HepG2 (cell line): Measurements from ENCODE around the gene CYB5A. TPM values are rescaled to one million over a fixed set of nuclear protein-coding genes. Genes with fewer than 3 reads are reported as not detected.

Experiments
- CCDC6 ChIP-seq: sonication (generic); formaldehyde crosslinking; IDR thresholded peaks from 2 replicates; pipeline ENCODE4 v1.8.1; 2022; ENCODE audit warnings: mild to moderate bottlenecking, missing genetic modification reagents, moderate library complexity
- EZH2 ChIP-seq: conservative IDR thresholded peaks from 2 replicates; pipeline ENCODE4 v1.6.1; 2012; ENCODE audit warnings: mild to moderate bottlenecking, low read depth, low read length, moderate library complexity
- FOXA1 ChIP-seq, 2 experiments: fragments of 450-650 bp in 1 of 2; sonication (generic) in 1 of 2; formaldehyde crosslinking in 1 of 2; IDR thresholded peaks; 2 replicates each; pipeline versions ENCODE4 v1.4.0 to v1.6.1; 2016 to 2020; ENCODE audit warnings: missing genetic modification reagents in 1 of 2
- GLI4 ChIP-seq: sonication (generic); formaldehyde crosslinking; IDR thresholded peaks from 2 replicates; pipeline ENCODE4 v1.5.1; 2020; ENCODE audit warnings: missing genetic modification reagents, mild to moderate bottlenecking, moderate library complexity, borderline replicate concordance
- GTF3A ChIP-seq: sonication (generic); formaldehyde crosslinking; conservative IDR thresholded peaks from 2 replicates; pipeline ENCODE4 v1.4.0; 2020; ENCODE audit warnings: mild to moderate bottlenecking, missing genetic modification reagents
- HCFC1 ChIP-seq: fragments of 150-350 bp; IDR thresholded peaks from 2 replicates; pipeline ENCODE4 v1.6.1; 2014; ENCODE audit warnings: low read depth, low read length
- HNRNPH1 ChIP-seq: fragments of 200-400 bp; formaldehyde crosslinking; optimal IDR thresholded peaks from 2 replicates; pipeline ENCODE3; 2017; ENCODE audit warnings: mild to moderate bottlenecking, low read depth, low read length
- IKZF4 ChIP-seq: sonication (generic); formaldehyde crosslinking; IDR thresholded peaks from 2 replicates; pipeline ENCODE4 v1.5.1; 2020; ENCODE audit warnings: borderline replicate concordance, mild to moderate bottlenecking, low read depth, missing genetic modification reagents; ENCODE audit errors: not compliant biosample characterization
- JDP2 ChIP-seq: sonication (generic); formaldehyde crosslinking; IDR thresholded peaks from 2 replicates; pipeline ENCODE4 v1.8.1; 2022; ENCODE audit warnings: missing genetic modification reagents, borderline replicate concordance
- KDM4B ChIP-seq: sonication (generic); formaldehyde crosslinking; IDR thresholded peaks from 2 replicates; pipeline ENCODE4 v1.4.0; 2020; ENCODE audit warnings: missing genetic modification reagents
- KLF12 ChIP-seq: sonication (generic); formaldehyde crosslinking; IDR thresholded peaks from 2 replicates; pipeline ENCODE4 v1.4.0; 2020; ENCODE audit warnings: missing genetic modification reagents, borderline replicate concordance
- KLF13 ChIP-seq: sonication (generic); formaldehyde crosslinking; IDR thresholded peaks from 2 replicates; pipeline ENCODE4 v1.4.0; 2020; ENCODE audit warnings: mild to moderate bottlenecking, missing genetic modification reagents
- NFE2L2 ChIP-seq: fragments of 150-350 bp; IDR thresholded peaks from 2 replicates; pipeline ENCODE4 v1.6.1; 2014; ENCODE audit warnings: low read length
- PCBP1 ChIP-seq: fragments of 200-400 bp; formaldehyde crosslinking; IDR thresholded peaks from 2 replicates; pipeline ENCODE4 v1.6.1; 2017; ENCODE audit warnings: mild to moderate bottlenecking, low read depth, low read length, borderline replicate concordance
- SOX13 ChIP-seq, 3 experiments: fragments of 450-650 bp in 1 of 3; sonication (generic) in 1 of 3; formaldehyde crosslinking in 1 of 3; IDR thresholded peaks in 2 of 3; conservative IDR thresholded peaks in 1 of 3; 2 replicates each; pipeline versions ENCODE4 v1.5.0 to v1.6.1; 2016 to 2020; ENCODE audit warnings: antibody characterized with exemption in 1 of 3, mild to moderate bottlenecking in 1 of 3, missing compliant biosample characterization in 1 of 3, missing genetic modification reagents in 1 of 3, moderate library complexity in 1 of 3
- SP5 ChIP-seq: IDR thresholded peaks from 2 replicates; pipeline ENCODE4 v1.6.1; 2016; ENCODE audit warnings: low read depth, borderline replicate concordance
- SSRP1 ChIP-seq: IDR thresholded peaks from 2 replicates; pipeline ENCODE4 v1.6.1; 2016; ENCODE audit warnings: control low read depth
- TP53 ChIP-seq: sonication (generic); formaldehyde crosslinking; conservative IDR thresholded peaks from 2 replicates; pipeline ENCODE4 v1.4.0; 2020; ENCODE audit warnings: missing genetic modification reagents
- WIZ ChIP-seq: sonication (generic); formaldehyde crosslinking; IDR thresholded peaks from 2 replicates; pipeline ENCODE4 v1.5.1; 2020; ENCODE audit warnings: mild to moderate bottlenecking, missing genetic modification reagents
- XBP1 ChIP-seq: sonication (generic); formaldehyde crosslinking; IDR thresholded peaks from 2 replicates; pipeline ENCODE4 v1.5.0; 2020; ENCODE audit warnings: missing genetic modification reagents
- ZFAT ChIP-seq: sonication (generic); formaldehyde crosslinking; conservative IDR thresholded peaks from 2 replicates; pipeline ENCODE4 v1.8.1; 2023; ENCODE audit warnings: missing genetic modification reagents, inconsistent platforms
- ZHX1 ChIP-seq: sonication (generic); formaldehyde crosslinking; IDR thresholded peaks from 2 replicates; pipeline ENCODE4 v1.8.1; 2022; ENCODE audit warnings: low read depth, mild to moderate bottlenecking, missing genetic modification reagents
- ZNF180 ChIP-seq: sonication (generic); formaldehyde crosslinking; IDR thresholded peaks from 2 replicates; pipeline ENCODE4 v1.4.0; 2020; ENCODE audit warnings: low read depth, missing genetic modification reagents, borderline replicate concordance
- ZNF256 ChIP-seq: sonication (generic); formaldehyde crosslinking; conservative IDR thresholded peaks from 2 replicates; pipeline ENCODE4 v1.4.0; 2020; ENCODE audit warnings: missing genetic modification reagents
- ZNF326 ChIP-seq: sonication (generic); formaldehyde crosslinking; IDR thresholded peaks from 2 replicates; pipeline ENCODE4 v1.4.0; 2020; ENCODE audit warnings: missing genetic modification reagents, borderline replicate concordance
- ZSCAN12 ChIP-seq: sonication (generic); formaldehyde crosslinking; IDR thresholded peaks from 2 replicates; pipeline ENCODE4 v1.9.0; 2021; ENCODE audit warnings: mild to moderate bottlenecking, missing genetic modification reagents
- polyA plus RNA-seq, 8 experiments: library from polyadenylated mRNA; depleted of rRNA in 3 of 8; stranded (reverse) in 7 of 8; unstranded in 1 of 8; fragments of >200 nt; fragmentation: Illumina TruSeq in 4 of 8; extraction: Trizol in 4 of 8; gene quantifications; 2 replicates each; pipeline versions ENCODE4 v1.2.1 to v1.2.3, GENCODE V29; 2011 to 2016; ENCODE audit warnings: low read depth in 4 of 8, missing spikeins in 1 of 8, mixed read lengths in 1 of 8; ENCODE audit not compliant: insufficient read depth in 1 of 8
- total RNA-seq, 5 experiments: library from RNA; depleted of rRNA; stranded (reverse); fragments of >200 nt; fragmentation: Illumina TruSeq; extraction: Trizol; gene quantifications; 2 replicates each; pipeline ENCODE4 v1.2.3, GENCODE V29; 2016; ENCODE audit warnings: low read depth in 1 of 5
- TF ChIP-seq, protein P1 (sequence below), 2 experiments: fragments of 450-650 bp in 1 of 2; sonication (generic) in 1 of 2; formaldehyde crosslinking; IDR thresholded peaks; 2 replicates each; pipeline versions ENCODE4 v1.5.0 to v1.8.0; 2020 to 2022; ENCODE audit warnings: mild to moderate bottlenecking in 1 of 2, missing genetic modification reagents in 1 of 2

The CYB5A gene
- total and polyA plus RNA-seq, 2 of the 13 experiments (the other 11 are each of a cell fraction or from before 2014, with no cell fraction given): 215 to 356 TPM

GRCh38 chr18:74281980-74282754 is 9.6 kb downstream of the CYB5A start (continued):
- TF ChIP-seq ZHX1 (CRISPR knock-in tag) (no peak), SSRP1 (CRISPR knock-in tag) (peak; percentile 82; the same call in 1 of the 2 replicates), XBP1 (no peak), PCBP1 (no peak), ZSCAN12 (CRISPR knock-in tag) (no peak), SOX13 (IDR thresholded peaks at IDR 0.05) (no peak), SOX13 (CRISPR knock-in tag; conservative IDR thresholded peaks at IDR 0.05 in 1 of 2, IDR thresholded peaks at IDR 0.05 in 1 of 2) (peak in 1 of 2 experiments; percentile 65; a peak in 2 of 4 replicates), TP53 (no peak), ZNF180 (CRISPR knock-in tag) (no peak), ZFAT (0 out of 2 replicates have a peak, but pooled peaks have one; percentile 42), FOXA1 (IDR thresholded peaks at IDR 0.05) (no peak), FOXA1 (CRISPR knock-in tag; IDR thresholded peaks at IDR 0.05) (peak; percentile 50), NFE2L2 (no peak), GTF3A (CRISPR knock-in tag) (no peak), CCDC6 (CRISPR knock-in tag) (no peak), KDM4B (CRISPR knock-in tag) (no peak), WIZ (CRISPR knock-in tag) (no peak), HCFC1 (no peak), KLF13 (CRISPR knock-in tag) (no peak), KLF12 (CRISPR knock-in tag) (no peak), JDP2 (CRISPR knock-in tag) (no peak), ZNF256 (CRISPR knock-in tag) (no peak), SP5 (CRISPR knock-in tag) (no peak), ZNF326 (CRISPR knock-in tag) (no peak), EZH2 (no peak), IKZF4 (CRISPR knock-in tag) (no peak), HNRNPH1 (no peak), GLI4 (CRISPR knock-in tag) (no peak)
- TF ChIP-seq, protein P1, sequence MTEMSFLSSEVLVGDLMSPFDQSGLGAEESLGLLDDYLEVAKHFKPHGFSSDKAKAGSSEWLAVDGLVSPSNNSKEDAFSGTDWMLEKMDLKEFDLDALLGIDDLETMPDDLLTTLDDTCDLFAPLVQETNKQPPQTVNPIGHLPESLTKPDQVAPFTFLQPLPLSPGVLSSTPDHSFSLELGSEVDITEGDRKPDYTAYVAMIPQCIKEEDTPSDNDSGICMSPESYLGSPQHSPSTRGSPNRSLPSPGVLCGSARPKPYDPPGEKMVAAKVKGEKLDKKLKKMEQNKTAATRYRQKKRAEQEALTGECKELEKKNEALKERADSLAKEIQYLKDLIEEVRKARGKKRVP (CRISPR knock-in tag; IDR thresholded peaks at IDR 0.05): peak in 1 of 2 experiments; percentile 45; a peak in 1 of 4 replicates
